ENCODE results near the gene S1PR2.
"Not testable (repeated sequence)": the region's sequence is repeated elsewhere in the genome, so short reads cannot be mapped to it uniquely, and the experiment has no call there.

Gene S1PR2

DNA sequence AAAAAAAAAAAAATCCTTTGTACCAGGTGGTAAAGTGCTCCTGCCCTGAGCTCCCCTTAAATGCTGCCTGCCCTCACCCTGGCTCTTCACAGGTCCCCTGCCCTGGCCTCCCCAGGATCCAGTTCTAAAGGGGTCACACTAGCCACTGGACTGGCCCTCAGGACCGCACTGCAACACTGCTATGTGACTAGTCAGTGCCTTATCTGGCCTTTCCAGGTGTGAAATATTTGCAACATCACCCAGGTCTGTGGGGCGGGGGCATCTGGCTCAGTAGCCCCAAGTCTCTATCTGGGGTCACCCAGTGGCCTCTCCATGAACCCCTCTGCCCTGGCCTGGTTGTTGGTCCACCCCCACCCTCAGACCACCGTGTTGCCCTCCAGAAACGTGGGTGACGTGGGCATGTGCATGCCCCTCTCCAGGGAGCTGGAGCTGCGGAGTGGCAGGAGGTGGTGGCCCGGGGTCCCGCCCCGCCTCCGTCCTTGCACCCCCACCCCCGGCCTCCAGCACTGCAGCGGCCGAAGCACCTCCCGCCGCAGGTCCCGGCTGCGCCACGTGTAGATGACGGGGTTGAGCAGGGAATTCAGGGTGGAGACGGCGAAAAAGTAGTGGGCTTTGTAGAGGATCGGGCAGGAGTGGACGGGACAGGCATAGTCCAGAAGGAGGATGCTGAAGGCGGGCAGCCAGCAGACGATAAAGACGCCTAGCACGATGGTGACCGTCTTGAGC lies 7.5 kb downstream of the S1PR2 start:
- DNase-seq (ENCODE audit: low read depth), result no peak

DNA sequence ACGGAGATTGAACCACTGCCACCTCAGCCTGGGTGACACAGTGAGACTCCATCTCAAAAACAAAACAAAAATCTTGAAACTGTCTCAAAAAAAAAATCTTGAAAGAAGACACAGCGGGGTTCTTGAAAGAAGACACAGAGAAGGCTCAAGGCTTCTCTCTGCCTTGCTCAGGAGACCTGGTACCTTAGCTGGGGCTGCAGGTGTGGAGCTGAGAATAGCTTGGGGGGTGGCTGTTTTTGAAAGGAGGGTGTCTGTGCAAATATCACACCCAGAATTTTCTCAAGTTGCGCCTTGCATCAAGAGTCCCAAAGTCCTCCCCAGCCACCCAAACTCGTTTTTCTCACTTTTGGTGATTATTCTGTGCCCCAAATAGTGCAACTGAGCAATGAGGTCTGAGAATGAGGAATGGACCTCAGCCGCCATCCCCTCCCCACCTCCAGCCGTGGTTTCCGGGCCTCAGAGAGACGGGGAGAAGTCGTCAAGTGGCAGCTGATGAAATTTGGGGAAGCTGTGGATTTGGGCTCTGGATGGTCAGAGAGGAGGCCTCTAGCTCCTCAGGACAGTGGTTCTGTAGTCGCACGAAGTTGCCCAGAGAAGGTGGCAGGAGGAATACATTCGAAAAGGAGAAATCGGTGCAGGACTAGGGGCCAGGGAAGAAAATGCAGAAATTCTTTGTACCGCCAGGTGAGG lies 8.8 kb downstream of the S1PR2 start:
- DNase-seq (ENCODE audit: low read depth), result no peak

- DNase-seq (ENCODE audit: low read depth), result no peak
Measured at GRCh38 chr19:10220695-10221094, 10.4 kb downstream of the S1PR2 start.

DNA sequence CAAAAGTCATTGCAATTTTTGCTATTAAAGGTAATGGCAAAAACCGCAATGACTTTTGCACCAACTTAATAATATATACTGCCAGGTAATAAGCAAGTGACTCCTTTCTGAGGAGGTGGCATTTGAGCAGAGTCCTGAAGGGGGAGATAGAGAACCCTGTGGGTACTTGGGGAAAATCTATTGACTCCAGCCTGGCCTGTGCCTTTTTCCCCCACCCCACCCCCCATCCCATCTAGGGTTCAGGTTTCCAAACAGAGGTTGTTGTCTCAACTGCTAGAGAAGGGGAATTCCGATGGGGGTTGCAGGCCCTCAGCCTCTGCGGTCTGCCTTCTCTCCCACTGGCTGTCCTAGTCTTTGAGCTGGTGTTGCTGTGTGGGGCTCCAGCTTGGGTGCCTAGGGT lies 11.5 kb downstream of the S1PR2 start:
- no peak for DNase-seq (ENCODE audit: low read depth)

- no peak for DNase-seq (ENCODE audit: low read depth)
Measured at GRCh38 chr19:10217085-10217484, 14.0 kb downstream of the S1PR2 start.

GRCh38 chr19:10214784-10215183 lies 16.3 kb downstream of the S1PR2 start:
- DNase-seq (ENCODE audit: low read depth), result no peak

DNA sequence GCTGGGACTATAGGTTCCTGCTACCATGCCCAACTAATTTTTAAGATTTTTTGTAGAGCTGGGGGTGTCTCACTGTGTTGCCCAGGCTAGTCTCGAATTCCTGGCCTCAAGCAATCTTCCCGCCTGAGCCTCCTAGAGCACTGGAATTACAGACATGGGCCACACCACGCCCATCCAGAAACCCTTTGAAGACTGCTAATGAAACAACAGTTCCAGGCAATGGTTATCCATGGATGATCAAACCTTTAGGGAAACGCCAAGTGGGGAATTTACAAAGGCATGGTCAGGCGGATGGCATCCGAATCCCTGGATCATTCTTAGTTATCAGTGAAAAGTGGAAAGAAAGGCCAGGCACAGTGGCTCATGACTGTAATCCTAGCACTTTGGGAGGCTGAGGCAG lies 19.4 kb downstream of the S1PR2 start:
- no peak for DNase-seq (ENCODE audit: low read depth)

DNA sequence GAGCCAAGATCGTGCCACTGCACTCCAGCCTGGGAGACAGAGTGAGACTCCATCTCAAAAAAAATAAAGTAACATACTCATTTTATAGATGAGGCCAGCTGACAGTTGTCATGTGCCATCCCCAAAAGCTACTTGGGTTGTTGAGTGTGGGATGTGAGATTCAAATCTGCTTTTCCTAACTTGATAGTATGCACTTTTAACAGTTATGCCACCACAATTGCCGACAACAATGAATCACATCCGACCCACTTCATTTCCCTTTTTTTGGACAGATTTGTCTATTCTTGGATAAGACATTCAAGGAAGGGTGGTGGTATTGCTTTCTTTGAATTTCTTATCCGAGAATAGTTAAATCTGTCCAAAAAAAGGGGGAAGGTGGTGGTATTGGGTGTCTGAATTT lies 20.1 kb downstream of the S1PR2 start:
- no peak for DNase-seq (ENCODE audit: low read depth)

DNA sequence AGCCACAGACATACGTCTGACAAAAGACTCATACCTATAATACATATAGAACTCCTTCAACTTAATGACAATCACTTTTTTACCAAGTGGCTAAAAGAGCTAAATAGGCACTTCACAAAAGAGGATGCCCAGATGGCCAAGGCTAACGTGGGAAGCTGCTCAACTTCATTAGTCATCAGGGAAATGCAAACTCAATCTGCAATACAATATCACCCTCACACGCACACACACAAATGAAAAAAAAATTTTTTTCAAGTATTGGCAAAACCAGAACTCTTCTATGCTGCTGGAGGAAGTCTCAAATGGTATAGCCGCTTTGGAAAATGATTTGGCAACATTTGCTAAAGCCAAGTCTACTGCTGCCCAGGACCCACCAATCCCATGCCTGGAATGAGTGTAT lies 21.8 kb downstream of the S1PR2 start:
- DNase-seq (ENCODE audit: low read depth), result no peak

GRCh38 chr19:10207026-10207425 lies 24.1 kb downstream of the S1PR2 start:
- no peak for DNase-seq (ENCODE audit: low read depth)

GRCh38 chr19:10206226-10206885 lies 24.8 kb downstream of the S1PR2 start:
- DNase-seq (ENCODE audit: low read depth), result no peak

GRCh38 chr19:10205636-10206035 lies 25.5 kb downstream of the S1PR2 start:
- no peak for DNase-seq (ENCODE audit: low read depth)

- no peak for DNase-seq (ENCODE audit: low read depth)
Measured at GRCh38 chr19:10203686-10204085, 27.4 kb downstream of the S1PR2 start.

- DNase-seq (ENCODE audit: low read depth), result no peak
Measured at GRCh38 chr19:10201176-10201575, 30.0 kb downstream of the S1PR2 start.

GRCh38 chr19:10200101-10200500 lies 31.0 kb downstream of the S1PR2 start:
- DNase-seq (ENCODE audit: low read depth), result not testable (repeated sequence)

DNA sequence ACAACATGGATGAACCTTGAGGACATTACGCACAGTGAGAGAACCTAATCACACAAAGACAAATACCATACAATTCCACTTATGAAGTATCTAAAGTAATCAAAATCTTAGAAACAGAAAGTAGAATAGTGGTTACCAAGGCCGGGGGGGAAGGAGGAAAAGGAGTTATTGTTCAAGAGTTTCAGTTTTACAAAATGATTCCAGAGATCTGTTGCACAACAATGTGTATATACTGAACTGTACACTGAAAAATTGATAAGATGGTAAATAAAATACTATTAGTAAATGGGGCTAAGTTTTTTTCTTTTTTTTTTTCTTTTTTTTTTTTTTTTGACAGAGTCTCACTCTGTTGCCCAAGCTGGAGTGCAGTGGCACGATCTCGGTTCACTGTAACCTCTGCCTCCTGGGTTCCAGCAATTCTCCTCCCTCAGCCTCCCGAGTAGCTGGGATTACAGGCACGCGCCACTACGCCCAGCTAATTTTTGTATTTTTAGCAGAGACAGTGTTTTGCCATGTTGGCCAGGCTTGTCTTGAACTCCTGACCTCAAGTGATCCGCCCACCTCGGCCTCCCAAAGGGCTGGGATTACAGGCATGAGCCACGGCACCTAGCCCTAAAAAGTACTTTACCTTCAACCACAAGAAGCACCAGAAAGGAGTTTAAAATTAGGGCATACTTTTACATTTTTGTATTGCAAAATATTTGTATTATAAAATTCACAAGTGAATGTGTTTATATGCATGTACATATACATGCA lies 32.1 kb downstream of the S1PR2 start:
- DNase-seq (ENCODE audit: low read depth), result not testable (repeated sequence)

GRCh38 chr19:10195199-10195519 lies 36.0 kb downstream of the S1PR2 start:
- no peak for DNase-seq (ENCODE audit: low read depth)

GRCh38 chr19:10194500-10195198 lies 36.5 kb downstream of the S1PR2 start, which contains the start of gene DNMT1:
DNMT1 (minus strand) TSS chr19:10194953; CDS start chr19:10194899, 54 bp downstream.
- peak; percentile 88 for DNase-seq (ENCODE audit: low read depth)

DNA sequence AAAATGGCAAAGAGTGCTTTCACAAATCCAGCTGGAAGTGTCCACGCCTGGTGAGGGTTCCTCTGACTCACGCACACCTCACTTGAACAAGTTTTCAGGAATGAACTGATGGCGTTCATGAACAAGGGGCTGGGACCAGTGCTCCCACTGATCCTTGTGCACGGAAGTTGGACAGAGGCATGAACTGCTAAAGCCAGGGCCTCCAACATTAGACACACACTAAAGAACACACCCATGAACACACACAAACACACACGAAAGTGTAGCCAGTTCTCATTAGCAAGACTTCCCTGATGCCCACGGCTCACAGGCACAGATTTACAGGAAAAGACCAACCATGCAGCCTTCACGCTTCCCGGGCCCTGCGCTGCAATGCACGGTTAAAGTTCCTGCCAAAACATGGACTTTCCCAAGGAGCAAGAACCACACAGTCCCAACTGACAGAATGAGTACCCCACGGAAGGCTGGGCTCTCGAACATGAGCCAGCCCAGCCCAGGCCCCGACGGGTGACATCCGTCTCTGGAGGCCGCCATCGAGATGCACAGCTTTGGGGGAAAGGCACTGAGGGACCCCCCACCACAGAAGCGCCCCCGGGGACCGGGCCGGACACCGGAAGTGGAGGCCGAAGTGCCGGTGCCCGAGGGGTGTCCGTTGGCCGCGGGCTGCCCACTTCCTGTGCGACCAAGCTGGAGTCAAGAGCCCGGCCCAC lies 37.2 kb downstream of the S1PR2 start:
- no peak for DNase-seq (ENCODE audit: low read depth)

DNA sequence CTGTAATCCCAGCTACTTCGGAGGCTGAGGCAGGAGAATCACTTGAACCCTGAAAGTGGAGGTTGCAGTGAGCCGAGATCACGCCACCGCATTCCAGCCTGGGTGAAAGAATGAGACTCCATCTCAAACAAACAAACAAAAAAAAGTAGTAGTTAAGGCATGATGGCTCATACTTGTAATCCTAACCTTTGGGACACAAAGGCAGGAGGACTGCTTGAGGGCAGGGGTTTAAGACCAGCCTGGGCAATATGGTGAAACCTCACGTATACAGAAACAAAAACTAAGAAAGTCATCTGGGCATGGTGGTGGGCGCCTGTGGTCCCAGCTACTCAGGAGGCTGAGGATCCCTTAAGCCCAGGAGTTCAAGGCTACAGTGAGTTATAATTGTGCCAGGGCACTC lies 38.2 kb downstream of the S1PR2 start:
- DNase-seq (ENCODE audit: low read depth), result no peak

GRCh38 chr19:10191347-10191746 lies 39.8 kb downstream of the S1PR2 start:
- DNase-seq (ENCODE audit: low read depth), result peak; percentile 88
